RCC 7860 (cell line): Measurements from ENCODE around the gene LMX1B.
"Not testable (repeated sequence)": the region's sequence is repeated elsewhere in the genome, so short reads cannot be mapped to it uniquely, and the experiment has no call there.

Source experiments
- DNase-seq: peaks from one replicate; pipeline ENCODE4 v3.0.0-alpha.2; 2015; ENCODE audit warnings: low spot score
- FAIRE-seq: peaks from 2 replicates; lab custom pipeline; 2012; peaks lifted over from hg19 to GRCh38; lab: Jason Lieb, UNC

The LMX1B gene

GRCh38 chr9:126652140-126652582, 38.4 kb downstream of the LMX1B start:
- FAIRE-seq: no peak
- DNase-seq: no peak

- DNase-seq (no peak), FAIRE-seq (no peak)
Observed at GRCh38 chr9:126654124-126654523, 40.4 kb downstream of the LMX1B start.

GRCh38 chr9:126656214-126656613, 42.5 kb downstream of the LMX1B start:
- FAIRE-seq, DNase-seq: not testable (repeated sequence)

GRCh38 chr9:126658201-126658825, 44.6 kb downstream of the LMX1B start:
- FAIRE-seq (no peak), DNase-seq (no peak)

GRCh38 chr9:126658956-126659555, 45.3 kb downstream of the LMX1B start:
- no peak for DNase-seq
- no peak for FAIRE-seq

GRCh38 chr9:126661122-126661520, 47.4 kb downstream of the LMX1B start:
- FAIRE-seq (no peak), DNase-seq (no peak)

GRCh38 chr9:126661521-126662251, 48.0 kb downstream of the LMX1B start:
- DNase-seq (no peak), FAIRE-seq (no peak)

GRCh38 chr9:126663661-126664072, 49.9 kb downstream of the LMX1B start:
- no peak for FAIRE-seq

GRCh38 chr9:126664900-126665643, 51.3 kb downstream of the LMX1B start:
- no peak for DNase-seq
- FAIRE-seq: no peak

More at GRCh38 chr9:126663661-126664072, 49.9 kb downstream of the LMX1B start:
- no peak for DNase-seq

GRCh38 chr9:126665644-126666035, 51.9 kb downstream of the LMX1B start:
- FAIRE-seq: no peak

GRCh38 chr9:126666155-126666803, 52.6 kb downstream of the LMX1B start:
- FAIRE-seq: no peak
- no peak for DNase-seq

More at GRCh38 chr9:126665644-126666035, 51.9 kb downstream of the LMX1B start:
- DNase-seq: no peak

- no peak for FAIRE-seq
Observed at GRCh38 chr9:126667190-126668055, 53.7 kb downstream of the LMX1B start.

GRCh38 chr9:126668058-126668457, 54.3 kb downstream of the LMX1B start:
- FAIRE-seq (no peak), DNase-seq (no peak)

More at GRCh38 chr9:126667190-126668055, 53.7 kb downstream of the LMX1B start:
- DNase-seq: no peak

- no peak for FAIRE-seq
- DNase-seq: no peak
Observed at GRCh38 chr9:126669108-126669507, 55.4 kb downstream of the LMX1B start.

GRCh38 chr9:126670270-126670669, 56.5 kb downstream of the LMX1B start:
- no peak for DNase-seq
- FAIRE-seq: no peak

- DNase-seq (no peak), FAIRE-seq (no peak)
Observed at GRCh38 chr9:126671381-126671831, 57.7 kb downstream of the LMX1B start.

GRCh38 chr9:126671983-126672382, 58.3 kb downstream of the LMX1B start:
- FAIRE-seq: no peak
- DNase-seq: no peak

- no peak for DNase-seq
- no peak for FAIRE-seq
Observed at GRCh38 chr9:126672634-126673284, 59.0 kb downstream of the LMX1B start.
